NCI-H128 (cell line): ENCODE measurements around the gene ADAMTS12.

Experiments used
- DNase-seq: peaks from one replicate; lab custom pipeline; 2025; ENCODE audit not compliant: unreplicated experiment; lab: John Stamatoyannopoulos, UW

The ADAMTS12 gene

DNA sequence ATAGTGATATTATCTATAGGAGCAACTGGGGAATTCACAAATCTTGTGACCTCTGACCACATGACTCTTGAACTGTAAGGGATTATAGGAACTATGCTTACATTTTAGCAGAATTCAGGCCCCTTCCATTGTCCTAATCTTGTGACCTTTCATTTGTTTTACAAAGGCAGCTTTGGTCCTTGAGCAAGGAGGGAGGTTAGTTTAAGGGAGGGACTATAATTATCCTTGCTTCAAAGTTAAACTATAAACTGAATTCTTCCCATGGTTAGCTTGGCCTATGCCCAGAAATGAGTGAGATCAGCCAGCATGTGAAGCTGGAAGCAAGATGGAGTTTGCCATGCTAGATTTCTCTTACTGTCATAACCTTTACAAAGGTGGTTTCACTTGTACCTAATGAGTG is 399.8 kb downstream of the ADAMTS12 start:
- no peak for DNase-seq

DNA sequence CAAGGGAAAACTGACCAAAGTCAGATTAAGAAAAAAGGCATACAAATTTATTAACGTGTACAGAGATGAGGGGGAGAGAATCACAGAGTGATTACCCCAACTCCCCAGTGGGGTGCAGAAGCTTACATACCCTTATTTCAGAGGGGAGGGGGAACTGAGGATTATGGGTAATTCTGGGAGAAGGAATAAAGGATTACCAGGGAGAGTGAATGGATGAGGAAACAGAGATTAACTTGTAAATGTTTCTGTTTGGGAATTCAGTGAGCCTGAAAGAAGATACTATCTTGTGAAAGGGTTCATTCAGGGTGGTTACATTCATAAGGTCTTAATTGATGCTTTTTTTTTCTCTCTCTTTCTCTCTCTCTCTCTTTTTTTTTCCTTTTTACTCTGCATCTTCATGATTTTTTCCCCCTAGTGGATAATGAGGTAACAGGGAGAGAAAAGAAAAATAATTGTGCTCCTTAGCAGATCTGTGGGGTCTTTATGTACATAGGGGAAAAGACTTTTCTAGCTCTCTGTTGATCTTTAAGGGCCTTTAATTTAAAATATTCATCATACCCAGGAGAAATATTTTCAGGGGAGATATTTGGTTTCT is 401.6 kb downstream of the ADAMTS12 start:
- no peak for DNase-seq

DNA sequence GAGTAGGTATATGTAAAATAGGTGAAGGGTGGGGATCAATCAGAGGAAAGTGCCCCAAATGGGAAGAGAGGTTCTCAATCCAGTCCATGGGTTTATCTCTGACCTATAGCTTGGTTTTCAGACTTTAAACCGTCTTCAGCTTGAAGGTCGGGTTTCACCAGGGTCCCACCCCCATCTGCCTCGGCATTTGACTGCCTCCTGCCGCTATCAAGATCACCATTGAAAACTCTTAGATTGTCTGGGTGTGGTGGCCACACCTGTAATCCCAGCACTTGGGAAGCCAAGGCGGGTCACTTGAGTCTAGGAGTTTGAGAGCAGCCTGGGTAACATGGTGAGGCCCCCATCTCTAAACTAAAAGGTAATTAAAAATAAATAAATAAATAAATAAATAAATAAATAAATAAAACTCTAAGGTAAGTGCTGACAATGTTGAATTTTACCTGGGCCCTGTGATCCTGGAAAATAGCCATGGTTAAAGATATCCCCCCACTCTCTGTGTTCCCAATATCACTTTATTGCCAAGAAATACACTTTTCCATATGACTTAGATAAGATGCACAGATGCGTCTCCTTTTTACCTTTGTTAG is 402.2 kb downstream of the ADAMTS12 start:
- DNase-seq, result no peak

DNA sequence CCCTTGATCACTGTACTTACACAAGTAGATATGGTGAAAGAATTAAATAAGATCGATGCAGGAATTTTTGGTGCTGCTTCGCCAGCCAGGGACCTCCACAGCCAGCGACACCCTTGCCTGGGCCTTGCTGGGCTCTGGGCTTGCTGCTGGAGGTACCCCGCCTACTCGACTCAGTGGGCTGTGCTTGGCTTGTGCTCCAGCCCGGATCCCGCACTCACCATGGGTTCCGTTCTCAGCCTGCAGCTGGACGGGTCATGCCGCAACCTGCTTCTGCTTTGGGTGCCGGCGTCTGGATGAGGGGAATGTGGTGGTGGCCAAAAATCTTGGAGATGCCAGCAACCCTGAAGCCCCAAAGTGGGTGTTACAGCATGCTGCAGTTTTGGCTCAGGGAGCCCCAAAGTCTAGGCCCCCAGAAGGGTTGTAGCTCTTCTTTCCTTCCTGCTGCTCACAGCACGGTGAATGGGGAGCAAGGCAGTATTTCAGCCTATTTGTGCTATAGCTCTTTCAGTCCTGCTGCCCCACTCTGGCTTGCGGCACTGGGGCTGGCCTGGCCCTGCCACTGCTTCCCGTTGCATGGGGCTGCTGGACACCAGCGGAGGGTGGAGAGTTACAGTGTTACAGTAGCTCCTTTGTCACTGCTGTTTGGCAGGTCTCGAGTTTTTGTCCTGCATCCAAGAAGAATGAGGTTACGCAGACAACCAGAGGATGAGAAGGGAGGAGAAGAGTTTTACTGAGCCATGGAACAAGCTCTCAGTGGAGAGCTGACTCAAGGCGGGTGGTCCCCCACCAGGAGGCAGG is 403.0 kb downstream of the ADAMTS12 start:
- DNase-seq, result no peak

DNA sequence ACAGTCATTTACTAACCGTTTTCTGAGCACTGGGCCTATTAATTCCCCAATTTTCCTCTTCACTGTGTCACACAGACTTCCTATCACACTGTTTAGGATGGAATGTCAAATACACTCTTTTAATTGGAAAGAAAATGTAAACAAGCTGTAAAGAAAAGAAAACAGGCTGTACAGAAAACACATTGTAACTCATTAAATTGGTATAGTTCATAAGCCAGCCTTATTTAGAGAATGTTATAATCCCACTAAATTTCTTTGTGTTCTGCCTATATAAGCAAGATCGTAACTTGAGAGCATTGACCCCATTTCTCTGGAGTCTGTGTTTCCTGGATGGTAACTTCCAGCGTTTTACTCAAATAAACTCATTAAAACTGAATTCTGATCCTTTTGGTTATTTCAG is 404.6 kb downstream of the ADAMTS12 start:
- DNase-seq, result no peak

DNA sequence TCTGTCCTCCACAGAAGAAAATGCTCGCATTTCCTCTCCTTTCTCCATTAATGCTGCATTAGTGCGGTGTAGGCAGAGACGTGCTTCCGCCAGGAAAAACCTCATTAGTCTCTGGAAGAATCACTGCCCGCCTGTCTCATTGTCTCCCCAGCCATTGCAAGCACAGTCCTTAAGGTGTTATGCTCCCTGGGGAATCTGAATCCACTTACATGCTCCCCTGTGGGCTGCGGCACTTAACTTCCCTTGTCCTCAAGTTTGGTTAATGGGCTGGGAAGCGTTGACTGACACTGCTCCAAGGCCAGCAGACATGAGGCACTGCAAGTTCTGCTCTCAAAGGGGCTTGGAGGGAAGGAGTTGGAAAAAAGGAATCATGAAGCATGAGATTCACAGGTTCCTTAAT is 409.5 kb downstream of the ADAMTS12 start:
- no peak for DNase-seq

DNA sequence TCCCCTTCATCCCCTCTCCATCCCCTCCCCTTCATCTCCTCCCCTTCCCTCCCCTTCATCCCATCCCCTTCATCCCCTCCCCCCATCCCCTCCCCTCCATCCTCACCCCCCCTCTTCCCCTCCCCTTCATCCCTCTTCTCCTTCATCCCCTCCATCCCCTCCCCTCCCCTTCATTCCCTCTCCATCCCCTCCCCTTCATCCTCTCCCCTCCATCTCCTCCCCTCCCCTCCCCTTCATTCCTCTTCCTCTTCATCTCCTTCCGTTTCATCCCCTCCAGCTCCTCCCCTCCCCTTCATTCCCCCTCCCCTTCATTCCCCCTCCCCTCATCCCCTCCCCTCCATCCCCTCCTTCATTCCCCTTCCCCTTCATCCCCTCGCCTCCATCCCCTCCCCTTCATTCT is 410.9 kb downstream of the ADAMTS12 start:
- no peak for DNase-seq

DNA sequence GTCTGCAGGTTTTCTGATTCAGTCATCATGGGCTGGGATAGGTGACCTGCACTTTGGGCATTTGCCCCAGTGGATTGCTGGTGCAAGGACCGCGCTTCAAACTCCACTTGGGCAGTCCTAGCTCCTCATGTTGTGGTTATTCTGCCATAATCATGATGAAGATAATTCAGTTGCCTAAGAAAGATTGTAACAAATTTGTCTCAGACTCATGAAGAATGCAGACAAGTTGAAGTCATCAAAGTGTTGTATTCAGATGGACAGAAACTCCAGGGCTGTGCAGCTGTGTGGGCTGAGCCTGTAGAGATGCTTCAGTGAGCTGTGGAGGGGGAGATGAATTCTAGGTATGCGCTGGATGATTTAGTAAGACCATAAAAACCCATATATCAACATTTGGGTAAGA is 412.5 kb downstream of the ADAMTS12 start:
- no peak for DNase-seq

DNA sequence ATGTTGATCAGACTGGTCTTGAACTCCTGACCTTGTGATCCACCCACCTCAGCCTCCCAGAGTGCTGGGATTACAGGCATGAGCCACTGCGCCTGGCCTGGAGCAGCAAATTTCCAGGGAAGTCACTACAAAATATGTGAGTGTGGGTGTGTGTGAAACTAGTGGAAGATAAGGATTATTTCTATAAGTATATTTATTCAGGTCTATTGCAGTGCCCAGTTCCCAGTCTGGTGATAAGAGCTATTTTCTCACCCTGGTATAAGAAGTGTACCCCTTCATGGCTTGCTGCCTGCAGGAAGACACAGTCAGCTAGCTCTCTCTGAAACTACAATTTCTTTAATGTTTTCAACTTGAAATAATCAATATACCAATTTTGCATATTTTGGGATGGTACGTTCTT is 414.0 kb downstream of the ADAMTS12 start:
- DNase-seq, result no peak

DNA sequence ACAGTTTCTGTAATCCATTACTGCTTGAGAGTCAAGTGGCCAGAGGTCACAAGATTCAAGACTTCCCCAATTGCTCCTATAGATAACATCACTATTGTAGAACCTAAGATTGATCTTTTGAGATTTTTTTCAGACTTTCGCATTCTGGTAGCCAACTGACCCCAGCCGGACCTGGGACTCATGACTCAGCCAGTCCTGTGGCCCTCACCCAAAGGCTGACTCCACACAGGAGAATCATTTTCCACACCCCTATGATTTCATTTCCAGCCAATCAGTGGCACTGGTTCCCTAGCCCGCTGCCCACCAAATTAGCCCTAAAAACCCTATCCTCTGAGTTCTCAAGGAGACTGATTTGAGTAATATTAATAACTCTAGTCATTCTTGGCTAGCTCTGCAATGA is 414.8 kb downstream of the ADAMTS12 start:
- no peak for DNase-seq

DNA sequence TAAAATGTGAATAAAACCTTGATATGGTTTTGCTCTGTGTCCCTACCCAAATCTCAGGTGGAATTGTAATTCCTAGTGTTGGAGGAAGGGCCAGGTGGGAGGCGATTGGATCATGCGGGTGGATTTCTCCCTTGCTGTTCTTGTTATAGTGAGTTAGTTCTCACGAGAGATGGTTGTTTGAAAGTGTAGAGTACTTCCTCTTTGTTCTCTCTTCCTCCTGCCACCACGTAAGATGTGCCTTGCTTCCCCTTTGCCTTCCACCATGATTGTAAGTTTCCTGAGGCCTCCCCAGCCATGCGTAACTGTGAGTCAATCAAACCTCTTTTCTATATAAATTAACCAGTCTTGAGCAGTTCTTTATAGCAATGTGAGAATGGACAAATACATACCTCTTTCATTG is 416.1 kb downstream of the ADAMTS12 start:
- DNase-seq, result no peak

DNA sequence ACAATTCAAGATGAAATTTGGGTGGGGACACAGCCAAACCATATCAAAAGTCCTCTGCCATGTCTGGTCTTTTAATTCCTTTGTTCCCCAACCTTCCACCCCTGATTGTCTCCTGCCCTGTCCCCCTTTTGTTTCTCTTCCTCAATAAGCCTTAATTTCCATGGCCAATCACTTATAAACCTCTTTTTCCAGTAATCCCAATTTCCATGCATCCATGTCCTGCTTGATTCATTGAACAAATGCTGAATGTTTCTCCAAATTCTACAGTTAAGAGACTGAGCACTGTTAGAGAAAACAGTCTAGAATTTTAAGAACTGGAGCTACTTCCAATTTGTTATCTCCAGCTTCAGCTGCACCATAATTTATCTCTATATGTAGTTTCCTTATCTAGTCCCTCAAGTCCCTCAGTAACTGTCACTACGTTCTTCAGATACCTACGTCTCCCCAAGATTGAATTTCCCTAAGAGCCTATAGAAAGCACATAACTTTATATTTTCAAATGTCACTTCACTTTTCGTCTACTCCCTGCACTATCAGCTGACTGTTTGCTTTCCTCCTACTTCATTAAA is 416.8 kb downstream of the ADAMTS12 start:
- DNase-seq, result no peak

DNA sequence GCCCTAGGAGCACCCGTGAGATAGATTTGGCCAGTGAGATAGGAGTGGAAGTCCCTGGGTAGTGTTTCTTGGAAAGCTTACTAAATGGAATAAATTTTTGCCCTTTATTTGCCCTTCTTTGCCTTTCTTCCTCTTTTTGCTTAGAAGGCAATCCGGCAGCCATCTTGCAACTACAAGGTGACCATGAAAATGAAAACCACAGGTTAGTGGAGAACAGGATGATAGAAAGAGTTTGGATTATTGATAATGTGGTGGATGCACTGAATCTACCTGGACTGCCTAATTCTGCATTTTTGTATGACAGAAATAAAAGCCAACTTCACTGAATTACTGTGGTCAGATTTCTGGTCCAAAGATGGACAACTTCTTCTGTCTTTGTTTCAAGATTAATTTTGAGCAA is 417.8 kb downstream of the ADAMTS12 start:
- no peak for DNase-seq
